NOMO-1 treated with dmso at 0.1 percent for 144 hours (cell line): ENCODE results near the gene GPER1.
"Not testable (repeated sequence)": the region's sequence is repeated elsewhere in the genome, so short reads cannot be mapped to it uniquely, and the experiment has no call there.

Source experiments
- DNase-seq: peaks from one replicate; lab custom pipeline; 2025; ENCODE audit not compliant: unreplicated experiment; lab: John Stamatoyannopoulos, UW

Gene GPER1

DNA sequence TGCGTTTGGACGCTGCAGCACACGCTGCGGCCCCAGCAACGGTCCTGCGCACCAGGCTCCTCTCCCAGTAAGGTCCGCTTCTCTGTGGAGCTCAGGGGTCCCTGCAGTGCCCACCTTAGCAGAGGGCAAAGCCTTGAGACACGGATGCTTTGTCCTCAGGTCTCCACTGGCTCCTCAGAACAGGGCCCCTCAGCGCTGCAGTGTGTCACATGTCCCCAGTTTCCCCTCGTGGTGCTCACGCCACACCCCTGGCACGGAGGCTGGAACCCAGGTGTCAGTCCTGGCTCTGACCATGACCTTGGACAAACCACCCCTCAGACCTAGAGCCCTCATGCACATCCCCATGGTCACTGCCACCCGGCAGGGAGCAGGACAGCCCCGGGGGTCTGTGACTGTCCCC is 19.9 kb upstream of the GPER1 start:
- DNase-seq: no peak

GRCh38 chr7:1068619-1069018 is 19.3 kb upstream of the GPER1 start:
- DNase-seq: no peak

DNA sequence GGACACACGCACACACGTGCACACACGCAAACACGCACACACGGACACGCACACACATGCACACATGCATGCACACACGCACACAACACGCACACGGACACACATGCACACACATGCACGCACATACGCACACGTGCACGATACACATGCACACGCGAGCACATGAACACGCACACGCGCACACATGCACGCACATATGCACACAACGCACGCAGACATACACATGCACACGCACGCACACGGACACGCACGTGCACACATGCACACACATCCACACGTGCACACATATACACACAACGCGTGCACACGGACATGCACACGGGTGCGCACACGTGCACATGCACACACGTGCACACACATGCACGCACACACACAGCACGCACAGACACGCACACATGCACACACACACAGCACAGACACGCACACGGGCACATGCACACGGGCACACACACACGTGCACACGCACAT is 17.3 kb upstream of the GPER1 start:
- DNase-seq: no peak

DNA sequence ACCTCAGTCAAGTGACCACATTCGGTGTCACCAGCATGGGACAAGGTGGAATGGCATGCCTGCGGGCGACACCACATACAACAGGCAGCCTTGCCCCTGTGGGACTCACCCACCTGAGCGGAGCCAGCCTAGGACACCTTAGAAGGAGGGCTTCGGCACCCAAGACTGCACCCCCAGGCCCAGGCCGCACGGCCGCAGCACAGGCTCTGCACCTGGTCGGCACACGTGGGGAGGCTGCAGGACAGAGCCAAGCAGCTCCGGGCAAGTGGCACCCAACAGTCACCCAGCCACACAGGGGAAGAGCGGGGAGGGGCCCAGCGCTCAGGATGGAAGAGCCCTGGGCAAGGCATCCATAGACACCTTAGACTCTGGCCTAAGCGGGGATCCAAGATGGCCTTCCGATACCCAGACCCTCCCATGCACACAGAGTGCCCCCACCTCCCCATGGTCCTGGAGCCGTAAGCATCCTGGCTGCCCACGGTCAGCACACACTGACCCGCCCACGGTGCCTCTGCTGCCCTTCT is 16.1 kb upstream of the GPER1 start:
- no peak for DNase-seq

DNA sequence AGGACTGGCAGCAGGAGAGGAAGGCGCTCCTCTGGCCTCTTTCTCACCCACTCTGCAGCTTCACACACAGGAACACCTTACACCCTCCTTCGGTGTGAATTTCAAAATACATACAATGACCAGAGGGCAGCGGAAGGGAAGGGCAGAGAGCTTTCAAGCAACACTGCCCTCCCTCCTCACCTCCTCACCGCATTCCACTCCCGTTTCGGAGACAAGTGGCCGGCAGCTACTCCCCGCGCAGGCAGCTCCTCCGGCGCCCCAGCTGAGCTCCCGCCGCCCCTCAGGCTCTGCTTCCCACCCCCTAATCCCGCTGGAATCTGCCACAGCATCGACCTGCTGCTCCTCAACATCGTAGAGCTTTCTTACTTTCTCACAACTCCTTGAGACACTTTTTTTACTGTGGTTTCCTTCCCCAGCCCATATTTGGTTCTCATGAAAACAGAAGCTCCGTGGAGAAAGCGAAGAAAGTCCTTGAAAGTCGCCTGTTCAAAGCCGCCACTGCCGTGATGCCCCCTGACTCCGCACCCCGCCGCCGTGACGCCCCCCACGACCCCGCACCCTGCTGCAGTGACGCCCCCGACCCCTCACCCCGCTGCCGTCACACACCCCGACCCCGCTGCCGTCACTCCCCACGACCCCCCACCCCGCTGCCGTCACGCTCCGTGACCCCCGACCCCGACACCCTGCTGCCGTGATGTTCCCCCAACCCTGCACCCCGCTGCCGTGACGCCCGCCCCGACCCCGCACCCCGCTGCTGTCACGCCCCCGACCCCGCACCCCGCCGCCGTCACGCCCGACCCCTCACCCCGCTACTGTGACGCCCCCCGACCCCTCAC is 14.6 kb upstream of the GPER1 start:
- no peak for DNase-seq

DNA sequence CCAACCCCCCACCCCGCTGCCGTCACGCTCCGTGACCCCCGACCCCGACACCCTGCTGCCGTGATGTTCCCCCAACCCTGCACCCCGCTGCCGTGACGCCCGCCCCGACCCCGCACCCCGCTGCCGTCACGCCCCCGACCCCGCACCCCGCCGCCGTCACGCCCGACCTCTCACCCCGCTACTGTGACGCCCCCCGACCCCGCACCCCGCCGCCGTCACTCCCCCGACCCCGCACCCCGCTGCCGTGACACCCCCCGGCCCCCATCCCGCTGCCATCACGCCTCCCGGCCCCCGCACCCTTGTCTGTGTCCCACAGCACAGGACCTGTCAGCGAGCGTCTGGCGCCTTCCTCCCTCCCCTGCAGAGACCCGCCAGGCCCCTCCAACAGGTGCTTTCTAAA is 13.9 kb upstream of the GPER1 start:
- DNase-seq: not testable (repeated sequence)

DNA sequence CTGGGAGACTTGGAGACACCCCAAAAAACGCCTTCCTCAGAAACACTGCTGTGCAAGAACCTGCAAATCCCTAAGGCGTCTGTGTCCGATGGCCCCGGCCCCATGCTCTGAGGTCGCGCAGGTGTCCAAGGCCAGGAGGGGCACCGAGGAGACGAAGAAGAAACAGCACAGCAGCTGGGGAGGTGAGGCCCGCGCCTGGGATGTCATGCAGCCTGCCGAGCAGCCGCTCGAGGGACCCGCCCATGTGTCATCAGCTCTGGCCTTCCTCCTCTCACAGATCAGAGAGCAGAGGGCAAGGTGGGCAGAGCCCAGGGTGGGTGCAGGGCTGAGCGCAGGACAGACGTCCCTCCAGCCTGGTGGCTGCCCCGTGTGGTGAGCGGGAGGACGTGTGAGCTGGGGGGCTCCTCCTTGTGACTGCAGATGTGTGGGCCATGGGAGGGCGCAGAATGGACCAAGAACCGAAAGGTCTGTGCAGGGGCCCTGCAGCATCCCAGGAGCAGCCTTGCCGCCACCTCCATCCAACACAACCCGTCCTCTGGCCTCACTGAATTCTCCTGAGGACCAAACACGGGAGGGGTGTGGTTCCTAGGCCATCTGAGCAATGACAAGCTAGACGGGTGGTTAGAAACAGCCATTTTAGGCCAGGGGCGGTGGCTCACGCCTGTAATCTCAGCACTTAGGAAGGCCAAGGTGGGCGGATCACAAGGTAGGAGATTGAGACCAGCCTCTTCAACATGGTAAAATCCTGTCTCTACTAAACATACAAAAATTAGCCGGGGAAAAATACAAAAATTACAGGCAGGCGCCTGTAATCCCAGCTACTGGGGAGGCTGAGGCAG is 13.1 kb upstream of the GPER1 start:
- no peak for DNase-seq

- no peak for DNase-seq
Measured at GRCh38 chr7:1076184-1077072, 11.5 kb upstream of the GPER1 start.

DNA sequence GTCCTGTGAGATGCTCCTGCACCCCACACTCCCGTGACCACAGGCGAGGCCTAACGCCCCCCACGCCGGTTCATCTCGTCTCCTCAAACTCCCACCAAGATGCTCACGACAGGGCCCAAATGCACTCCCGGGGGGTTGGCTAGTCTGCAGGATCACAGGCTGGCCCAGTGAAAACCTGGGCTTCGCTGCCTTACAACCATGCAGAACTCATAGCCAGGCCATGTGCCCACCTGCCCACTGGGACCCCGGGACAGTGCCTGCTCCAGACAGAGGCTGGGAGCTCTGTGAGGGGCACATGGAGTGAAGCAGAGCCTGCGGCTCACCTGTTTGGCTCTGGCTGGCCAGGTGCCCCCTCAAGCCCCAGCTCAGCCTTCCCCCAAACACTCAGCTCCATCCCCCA is 9.4 kb upstream of the GPER1 start:
- no peak for DNase-seq

GRCh38 chr7:1078985-1079384 is 8.9 kb upstream of the GPER1 start:
- DNase-seq: no peak

- no peak for DNase-seq
Measured at GRCh38 chr7:1079546-1079945, 8.4 kb upstream of the GPER1 start.

- no peak for DNase-seq
Measured at GRCh38 chr7:1080252-1080920, 7.5 kb upstream of the GPER1 start.

DNA sequence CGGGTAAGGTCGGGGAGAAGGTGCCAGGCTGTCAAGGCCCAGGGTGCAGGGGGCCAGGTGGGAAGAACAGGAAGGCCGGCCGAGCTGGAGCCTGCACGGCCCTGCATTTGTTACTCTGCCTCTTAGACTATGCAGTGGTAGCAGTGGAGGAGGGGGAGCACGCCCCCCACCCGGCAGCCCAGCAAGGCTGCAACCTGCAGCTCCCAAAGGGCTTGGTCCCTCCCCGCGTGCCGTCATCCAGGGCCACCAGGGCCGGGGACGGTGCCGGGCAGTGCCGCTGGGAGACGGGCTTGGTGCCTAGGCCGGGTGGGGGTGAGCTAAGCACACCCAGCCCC is 7.0 kb upstream of the GPER1 start:
- no peak for DNase-seq

DNA sequence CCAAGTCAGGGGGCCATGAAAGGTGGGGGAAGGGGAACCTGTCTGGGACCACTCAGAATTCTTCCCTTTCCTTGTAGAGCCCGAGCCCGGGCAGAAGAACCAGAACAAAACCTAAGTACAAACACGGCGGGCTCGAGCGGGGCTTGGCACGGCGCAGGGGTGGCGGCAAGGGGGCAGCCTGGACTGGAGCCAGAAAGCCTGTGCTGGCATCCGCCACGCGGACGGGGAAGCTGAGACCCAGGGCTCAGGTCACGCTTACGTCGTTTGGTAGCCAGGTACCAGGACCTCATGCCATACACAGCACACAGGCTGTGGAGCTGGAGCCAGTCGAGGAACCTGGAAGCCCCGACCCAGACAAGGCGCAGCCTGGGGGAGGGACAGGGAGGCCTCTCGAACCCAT is 6.6 kb upstream of the GPER1 start:
- DNase-seq: no peak

GRCh38 chr7:1081931-1082401 is 5.9 kb upstream of the GPER1 start:
- no peak for DNase-seq

GRCh38 chr7:1083729-1084657 is 3.9 kb upstream of the GPER1 start:
- DNase-seq: no peak

- no peak for DNase-seq
Measured at GRCh38 chr7:1085266-1085665, 2.6 kb upstream of the GPER1 start.

GRCh38 chr7:1085910-1086421 is 1.9 kb upstream of the GPER1 start:
- DNase-seq: no peak
